ENCODE data around the gene RER1. TPM values are rescaled to one million over a fixed set of nuclear protein-coding genes. Genes with fewer than 3 reads are reported as not detected.

The RER1 gene
- total RNA-seq, 1 experiment from 2014 or later: 155 TPM

- no peak overlapping the region for H3K9ac ChIP-seq (ENCODE audit: low read length)
- intact Hi-C loops (cut with micrococcal nuclease): no loop called here
- H3K4me1 ChIP-seq (ENCODE audit: control insufficient read depth in 1 of 2, insufficient read depth in 2 of 2, low read length in 2 of 2): peaks cover 10 to 12% of the 10 kb centered on the region in 2 experiments; a peak in 3 of 4 replicates
- H3K27ac ChIP-seq (ENCODE audit: low read depth, low read length): no peak overlapping the region
- ChIA-PET CTCF (no interaction called here), POLR2A (no interaction called here), RAD21 (ENCODE audit: low non-redundant PET in 1 of 2, low total read pairs in 2 of 2, uncharacterized antibody in 2 of 2, unreplicated experiment in 2 of 2) (no interaction called here)
- TF ChIP-seq ZFX (IDR thresholded peaks at IDR 0.05) (no peak), RAD21 (IDR thresholded peaks at IDR 0.05; ENCODE audit: low read depth) (no peak), POLR2AphosphoS5 (IDR thresholded peaks at IDR 0.05; ENCODE audit: low read depth, low read length) (no peak), CBX3 (IDR thresholded peaks at IDR 0.05; ENCODE audit: low read depth) (no peak), EZH2phosphoT487 (IDR thresholded peaks at IDR 0.05; ENCODE audit: borderline replicate concordance) (no peak), TCF7L2 (IDR thresholded peaks at IDR 0.05; ENCODE audit: borderline replicate concordance, extremely low read depth, insufficient read depth, insufficient read length) (no peak), SRF (IDR thresholded peaks at IDR 0.05; ENCODE audit: low read depth) (no peak), ATF3 (IDR thresholded peaks at IDR 0.05) (no peak)
- TF ChIP-seq, protein P1, sequence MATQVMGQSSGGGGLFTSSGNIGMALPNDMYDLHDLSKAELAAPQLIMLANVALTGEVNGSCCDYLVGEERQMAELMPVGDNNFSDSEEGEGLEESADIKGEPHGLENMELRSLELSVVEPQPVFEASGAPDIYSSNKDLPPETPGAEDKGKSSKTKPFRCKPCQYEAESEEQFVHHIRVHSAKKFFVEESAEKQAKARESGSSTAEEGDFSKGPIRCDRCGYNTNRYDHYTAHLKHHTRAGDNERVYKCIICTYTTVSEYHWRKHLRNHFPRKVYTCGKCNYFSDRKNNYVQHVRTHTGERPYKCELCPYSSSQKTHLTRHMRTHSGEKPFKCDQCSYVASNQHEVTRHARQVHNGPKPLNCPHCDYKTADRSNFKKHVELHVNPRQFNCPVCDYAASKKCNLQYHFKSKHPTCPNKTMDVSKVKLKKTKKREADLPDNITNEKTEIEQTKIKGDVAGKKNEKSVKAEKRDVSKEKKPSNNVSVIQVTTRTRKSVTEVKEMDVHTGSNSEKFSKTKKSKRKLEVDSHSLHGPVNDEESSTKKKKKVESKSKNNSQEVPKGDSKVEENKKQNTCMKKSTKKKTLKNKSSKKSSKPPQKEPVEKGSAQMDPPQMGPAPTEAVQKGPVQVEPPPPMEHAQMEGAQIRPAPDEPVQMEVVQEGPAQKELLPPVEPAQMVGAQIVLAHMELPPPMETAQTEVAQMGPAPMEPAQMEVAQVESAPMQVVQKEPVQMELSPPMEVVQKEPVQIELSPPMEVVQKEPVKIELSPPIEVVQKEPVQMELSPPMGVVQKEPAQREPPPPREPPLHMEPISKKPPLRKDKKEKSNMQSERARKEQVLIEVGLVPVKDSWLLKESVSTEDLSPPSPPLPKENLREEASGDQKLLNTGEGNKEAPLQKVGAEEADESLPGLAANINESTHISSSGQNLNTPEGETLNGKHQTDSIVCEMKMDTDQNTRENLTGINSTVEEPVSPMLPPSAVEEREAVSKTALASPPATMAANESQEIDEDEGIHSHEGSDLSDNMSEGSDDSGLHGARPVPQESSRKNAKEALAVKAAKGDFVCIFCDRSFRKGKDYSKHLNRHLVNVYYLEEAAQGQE (IDR thresholded peaks at IDR 0.05; ENCODE audit: low read depth): no peak
- H4K20me1 ChIP-seq (ENCODE audit: insufficient read depth): no peaks in the 10 kb centered on the region
- DNase-seq (ENCODE audit: low read depth, low spot score) (no peak), ATAC-seq (no peak)
- no peaks in the 10 kb centered on the region for H3K9me3 ChIP-seq (ENCODE audit: control insufficient read depth in 1 of 2, insufficient read depth in 1 of 2, low read depth in 1 of 2, low read length in 2 of 2)
- no peak overlapping the region for H3K4me2 ChIP-seq (ENCODE audit: low read length)
- H3K9me2 ChIP-seq (ENCODE audit: insufficient read depth): no peaks in the 10 kb centered on the region
- no peaks in the 10 kb centered on the region for H3K79me2 ChIP-seq (ENCODE audit: insufficient read depth, low read length)
- H3K4me3 ChIP-seq (replicated peaks in 1 of 2; ENCODE audit: low read depth in 1 of 2, low read length in 2 of 2): no peak overlapping the region
- H2AFZ ChIP-seq (ENCODE audit: low read depth, low read length, poor library complexity, severe bottlenecking): no peak overlapping the region
- H3K36me3 ChIP-seq (ENCODE audit: control insufficient read depth in 1 of 2, insufficient read depth in 2 of 2, low read length in 2 of 2): no peaks in the 10 kb centered on the region
- no TSS peak for BruUV-seq (replicated peaks)
- H3K27me3 ChIP-seq (ENCODE audit: insufficient read depth, low read length): no peaks in the 10 kb centered on the region
Observed at GRCh38 chr1:2356401-2356800, 35.2 kb upstream of the RER1 start.
